Measurements from ENCODE around the gene GARS1.

The GARS1 gene

DNA sequence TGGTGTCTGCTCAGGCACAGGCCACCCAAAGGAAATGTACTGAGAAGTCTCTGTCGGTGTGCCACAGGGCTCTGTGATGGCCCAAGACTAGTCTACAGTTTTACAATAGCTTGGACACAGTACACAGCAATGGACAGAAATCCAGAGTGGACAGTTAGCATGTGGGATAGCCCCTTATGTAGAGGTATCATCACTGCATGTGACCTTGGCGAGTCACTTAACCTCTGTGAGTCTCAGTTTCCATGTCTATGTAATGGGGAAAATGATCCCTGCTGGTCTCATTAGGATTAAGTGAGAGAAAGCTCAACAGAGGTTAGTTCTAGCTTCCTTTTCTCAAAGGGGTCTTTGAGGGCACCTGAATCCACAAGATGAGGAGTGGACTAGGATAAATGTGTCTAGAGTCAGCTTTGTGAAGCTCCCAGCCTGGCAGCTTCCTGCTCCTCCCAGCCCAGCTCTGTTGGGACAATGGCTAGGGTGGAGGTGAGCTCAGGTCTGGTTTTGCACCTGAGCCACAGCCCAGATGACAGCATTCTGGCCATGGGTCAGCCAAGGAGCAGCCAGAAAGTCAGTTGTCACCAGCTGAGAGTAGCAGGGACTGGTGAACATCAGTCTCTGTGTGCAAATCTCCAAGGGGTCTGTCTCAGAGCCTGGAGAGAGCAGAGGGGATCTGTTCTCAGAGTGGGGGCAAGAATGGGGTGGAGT, 69.7 kb downstream of the GARS1 start:
- Histone ChIP-seq H3K27me3 (ENCODE audit: insufficient read depth, low read length, poor library complexity, severe bottlenecking) (no peaks in the 10 kb centered on the region), H2AFZ (ENCODE audit: low read length) (no peak overlapping the region), H3K9me3 (ENCODE audit: insufficient read depth, low read depth, low read length) (no peaks in the 10 kb centered on the region)

DNA sequence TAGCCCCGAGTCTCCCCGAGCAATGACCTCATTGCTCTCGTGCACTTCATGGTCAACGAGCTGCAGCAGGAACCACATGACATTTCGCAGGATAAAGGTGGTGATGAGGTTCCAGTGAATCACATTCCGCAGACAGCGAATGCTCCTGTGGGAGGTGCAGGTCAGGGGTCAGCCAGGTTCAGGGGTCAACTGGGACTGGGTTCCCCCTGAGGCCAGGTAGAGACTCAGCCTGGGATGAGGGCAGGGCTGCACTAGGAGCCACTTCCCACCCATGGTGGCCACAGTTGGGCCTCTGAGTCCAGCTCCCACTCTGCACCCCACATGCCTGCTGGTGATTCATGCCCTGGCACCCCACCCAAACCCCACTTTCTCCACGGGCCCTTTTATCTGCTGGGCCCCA, 70.4 kb downstream of the GARS1 start:
- no peak for TF ChIP-seq EZH2phosphoT487 (IDR thresholded peaks at IDR 0.05; ENCODE audit: borderline replicate concordance)
- TF ChIP-seq, protein P1, sequence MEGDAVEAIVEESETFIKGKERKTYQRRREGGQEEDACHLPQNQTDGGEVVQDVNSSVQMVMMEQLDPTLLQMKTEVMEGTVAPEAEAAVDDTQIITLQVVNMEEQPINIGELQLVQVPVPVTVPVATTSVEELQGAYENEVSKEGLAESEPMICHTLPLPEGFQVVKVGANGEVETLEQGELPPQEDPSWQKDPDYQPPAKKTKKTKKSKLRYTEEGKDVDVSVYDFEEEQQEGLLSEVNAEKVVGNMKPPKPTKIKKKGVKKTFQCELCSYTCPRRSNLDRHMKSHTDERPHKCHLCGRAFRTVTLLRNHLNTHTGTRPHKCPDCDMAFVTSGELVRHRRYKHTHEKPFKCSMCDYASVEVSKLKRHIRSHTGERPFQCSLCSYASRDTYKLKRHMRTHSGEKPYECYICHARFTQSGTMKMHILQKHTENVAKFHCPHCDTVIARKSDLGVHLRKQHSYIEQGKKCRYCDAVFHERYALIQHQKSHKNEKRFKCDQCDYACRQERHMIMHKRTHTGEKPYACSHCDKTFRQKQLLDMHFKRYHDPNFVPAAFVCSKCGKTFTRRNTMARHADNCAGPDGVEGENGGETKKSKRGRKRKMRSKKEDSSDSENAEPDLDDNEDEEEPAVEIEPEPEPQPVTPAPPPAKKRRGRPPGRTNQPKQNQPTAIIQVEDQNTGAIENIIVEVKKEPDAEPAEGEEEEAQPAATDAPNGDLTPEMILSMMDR (conservative IDR thresholded peaks at IDR 0.05; ENCODE audit: low read length) = no peak
- H3K36me3 ChIP-seq (ENCODE audit: insufficient read depth, low read length) = no peaks in the 10 kb centered on the region
- H3K4me3 ChIP-seq (ENCODE audit: low read length, poor library complexity, severe bottlenecking) = no peak overlapping the region

More for the DNA sequence above, 69.7 kb downstream of the GARS1 start:
- no peaks in the 10 kb centered on the region for H3K4me1 ChIP-seq (ENCODE audit: insufficient read depth, low read length, poor library complexity, severe bottlenecking)
- H3K9me2 ChIP-seq (replicated peaks; ENCODE audit: low read depth, low read length) = no peaks in the 10 kb centered on the region
- no peaks in the 10 kb centered on the region for H3F3A ChIP-seq (ENCODE audit: low read depth)
- H3K4me2 ChIP-seq (ENCODE audit: low read depth, low read length, poor library complexity, severe bottlenecking) = no peak overlapping the region
- no peaks in the 10 kb centered on the region for H3K36me3 ChIP-seq (ENCODE audit: insufficient read depth, low read length)
- no peaks in the 10 kb centered on the region for H3K79me2 ChIP-seq (ENCODE audit: insufficient read depth, low read length)
- no peak overlapping the region for H3K4me3 ChIP-seq (ENCODE audit: low read length, poor library complexity, severe bottlenecking)
- H4K20me1 ChIP-seq (ENCODE audit: insufficient read depth, low read length, poor library complexity, severe bottlenecking) = no peaks in the 10 kb centered on the region
- no peak overlapping the region for H3K9ac ChIP-seq (ENCODE audit: low read depth, low read length, poor library complexity, severe bottlenecking)
- TF ChIP-seq, protein P1 (conservative IDR thresholded peaks at IDR 0.05; ENCODE audit: low read length) = no peak
- no peak for TF ChIP-seq EZH2phosphoT487 (IDR thresholded peaks at IDR 0.05; ENCODE audit: borderline replicate concordance)

DNA sequence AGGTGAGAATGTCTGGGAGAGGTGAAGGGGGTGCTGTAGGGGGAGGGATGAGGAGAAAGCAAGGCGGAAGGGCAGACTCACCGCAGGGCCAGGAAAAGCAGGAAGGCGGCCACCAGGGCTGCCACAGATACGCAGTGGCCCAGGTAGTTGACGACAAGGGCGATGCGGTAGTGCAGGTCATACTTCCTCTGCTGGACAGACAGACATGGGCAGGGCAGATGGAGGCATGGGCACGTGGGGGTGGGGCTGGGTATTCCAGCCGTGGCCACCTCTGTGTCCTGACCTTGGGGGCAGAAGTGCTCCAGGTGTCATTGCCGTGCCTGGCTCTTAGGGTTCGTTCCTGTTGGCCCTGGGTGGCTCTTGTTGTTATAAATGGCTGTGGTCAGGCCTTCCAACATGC, 70.8 kb downstream of the GARS1 start:
- Histone ChIP-seq H3K4me1 (ENCODE audit: insufficient read depth, low read length, poor library complexity, severe bottlenecking) (no peaks in the 10 kb centered on the region), H3F3A (ENCODE audit: low read depth) (no peaks in the 10 kb centered on the region), H3K27me3 (ENCODE audit: insufficient read depth, low read length, poor library complexity, severe bottlenecking) (no peaks in the 10 kb centered on the region), H3K4me2 (ENCODE audit: low read depth, low read length, poor library complexity, severe bottlenecking) (no peak overlapping the region), H3K36me3 (ENCODE audit: insufficient read depth, low read length) (no peaks in the 10 kb centered on the region), H3K9ac (ENCODE audit: low read depth, low read length, poor library complexity, severe bottlenecking) (no peak overlapping the region), H3K4me3 (ENCODE audit: low read length, poor library complexity, severe bottlenecking) (no peak overlapping the region), H3K79me2 (ENCODE audit: insufficient read depth, low read length) (no peaks in the 10 kb centered on the region), H3K9me2 (replicated peaks; ENCODE audit: low read depth, low read length) (no peaks in the 10 kb centered on the region), H3K9me3 (ENCODE audit: insufficient read depth, low read depth, low read length) (no peaks in the 10 kb centered on the region), H2AFZ (ENCODE audit: low read length) (no peak overlapping the region), H4K20me1 (ENCODE audit: insufficient read depth, low read length, poor library complexity, severe bottlenecking) (no peaks in the 10 kb centered on the region)
- TF ChIP-seq EZH2phosphoT487 (IDR thresholded peaks at IDR 0.05; ENCODE audit: borderline replicate concordance) = no peak
- TF ChIP-seq, protein P1 (conservative IDR thresholded peaks at IDR 0.05; ENCODE audit: low read length) = no peak

More for the DNA sequence above, 70.4 kb downstream of the GARS1 start:
- H3K9ac ChIP-seq (ENCODE audit: low read depth, low read length, poor library complexity, severe bottlenecking) = no peak overlapping the region
- H3K27me3 ChIP-seq (ENCODE audit: insufficient read depth, low read length, poor library complexity, severe bottlenecking) = no peaks in the 10 kb centered on the region
- H3K9me2 ChIP-seq (replicated peaks; ENCODE audit: low read depth, low read length) = no peaks in the 10 kb centered on the region
- H3K9me3 ChIP-seq (ENCODE audit: insufficient read depth, low read depth, low read length) = no peaks in the 10 kb centered on the region
- H2AFZ ChIP-seq (ENCODE audit: low read length) = no peak overlapping the region
- no peaks in the 10 kb centered on the region for H3K79me2 ChIP-seq (ENCODE audit: insufficient read depth, low read length)
- H3F3A ChIP-seq (ENCODE audit: low read depth) = no peaks in the 10 kb centered on the region
- H3K4me1 ChIP-seq (ENCODE audit: insufficient read depth, low read length, poor library complexity, severe bottlenecking) = no peaks in the 10 kb centered on the region
- no peak overlapping the region for H3K4me2 ChIP-seq (ENCODE audit: low read depth, low read length, poor library complexity, severe bottlenecking)
- H4K20me1 ChIP-seq (ENCODE audit: insufficient read depth, low read length, poor library complexity, severe bottlenecking) = no peaks in the 10 kb centered on the region
